Measurements from ENCODE around the gene SYCP3. TPM values are rescaled to one million over a fixed set of nuclear protein-coding genes. Genes with fewer than 3 reads are reported as not detected.
A peak's percentile ranks its signal among the peaks of the same experiment; 100 is the strongest.

SYCP3 gene
- total and polyA plus RNA-seq, 5 donors from 2014 or later = 0.03 to 0.27 (median 0.23) TPM; not detected in 2

DNA sequence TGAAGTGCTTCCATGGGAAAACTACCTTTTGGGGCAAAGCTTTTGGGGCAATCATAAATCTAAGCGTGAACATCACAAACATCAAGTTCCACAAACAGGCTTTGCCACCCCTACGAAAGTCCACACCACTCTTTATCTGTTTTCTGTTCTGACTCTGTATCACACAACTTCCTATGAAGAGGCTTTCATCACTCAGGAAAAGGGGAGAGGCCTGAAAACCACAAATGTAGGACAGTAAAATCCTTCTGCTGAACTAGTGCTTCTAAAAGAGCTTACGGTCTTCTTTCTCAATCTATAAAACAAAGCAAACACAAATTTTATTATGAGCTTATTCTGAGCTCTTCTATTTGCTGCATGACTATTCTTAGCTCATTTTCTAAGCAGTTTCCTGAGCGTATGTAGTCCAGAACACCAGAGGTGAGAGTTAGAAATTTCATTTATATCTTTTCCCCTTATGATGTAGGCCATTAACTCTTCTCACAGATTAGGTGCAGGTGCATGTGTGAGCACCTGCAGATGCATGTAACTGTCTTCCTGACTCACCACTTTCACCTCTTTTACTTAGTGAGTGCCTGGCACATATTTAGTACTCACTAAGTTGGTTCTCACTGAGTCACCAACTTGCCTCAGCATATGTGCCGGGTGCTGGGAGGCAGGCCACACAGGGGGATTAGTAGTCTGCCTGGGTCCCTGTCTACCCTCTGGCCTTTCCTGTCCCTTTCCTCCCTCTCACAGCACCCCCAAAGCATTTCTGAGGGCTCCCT is 32.9 kb upstream of the SYCP3 start:
- Histone ChIP-seq H3K4me1 (ENCODE audit: control insufficient read depth, insufficient read depth, low read length, poor library complexity, severe bottlenecking) (no peaks in the 10 kb centered on the region), H3K36me3 (ENCODE audit: control insufficient read depth, insufficient read depth, low read length) (peaks cover 37% of the 10 kb centered on the region), H3K27me3 (ENCODE audit: control insufficient read depth, insufficient read depth, low read length) (no peaks in the 10 kb centered on the region), H3K27ac (ENCODE audit: insufficient read depth, low read length, poor library complexity, severe bottlenecking) (no peak overlapping the region), H3K4me3 (ENCODE audit: low read depth, low read length) (no peak overlapping the region), H3K9me3 (ENCODE audit: control insufficient read depth in 2 of 2, low read length in 2 of 2) (no peaks in the 10 kb centered on the region)
- Mint-ChIP-seq H3K4me1 (peaks cover 0 to 11% (median 4%) of the 10 kb centered on the region in 4 donors), H3K4me3 (no peak overlapping the region), H3K9me3 (no peaks in the 10 kb centered on the region), H3K27me3 (no peaks in the 10 kb centered on the region), H3K36me3 (peaks cover 20% of the 10 kb centered on the region), H3K27ac (peak overlapping the region in 1 of 3 donors; percentile 23)
- DNase-seq (no peak), ATAC-seq (ENCODE audit: low read depth in 2 of 2) (no peak)

DNA sequence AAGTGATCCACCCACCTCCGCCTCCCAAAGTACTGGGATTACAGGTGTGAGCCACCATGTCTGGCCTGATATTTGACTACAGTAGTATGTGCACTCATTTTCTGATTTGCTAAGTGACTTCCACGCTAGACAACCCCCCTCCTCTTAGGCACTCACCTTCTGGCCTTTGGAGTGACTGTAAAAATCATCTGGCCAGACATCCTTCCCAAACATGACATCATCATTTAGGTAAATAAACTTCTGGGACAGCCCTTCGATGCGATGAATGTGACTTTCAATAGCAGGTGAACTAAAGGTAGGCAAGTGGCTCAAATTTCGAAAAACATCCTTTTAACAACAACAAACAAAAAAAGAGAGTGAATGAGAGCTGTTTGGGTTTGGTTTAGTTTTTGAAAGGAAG is 30.6 kb upstream of the SYCP3 start:
- Histone ChIP-seq H3K4me1 (ENCODE audit: control insufficient read depth, insufficient read depth, low read length, poor library complexity, severe bottlenecking) (no peaks in the 10 kb centered on the region), H3K36me3 (ENCODE audit: control insufficient read depth, insufficient read depth, low read length) (peaks cover 38% of the 10 kb centered on the region), H3K27me3 (ENCODE audit: control insufficient read depth, insufficient read depth, low read length) (no peaks in the 10 kb centered on the region), H3K9me3 (ENCODE audit: control insufficient read depth in 2 of 2, low read length in 2 of 2) (no peaks in the 10 kb centered on the region), H3K27ac (ENCODE audit: insufficient read depth, low read length, poor library complexity, severe bottlenecking) (no peak overlapping the region), H3K4me3 (ENCODE audit: low read depth, low read length) (no peak overlapping the region)
- Mint-ChIP-seq H3K4me3 (no peak overlapping the region), H3K4me1 (peaks cover 0 to 8% (median 4%) of the 10 kb centered on the region in 4 donors), H3K9me3 (no peaks in the 10 kb centered on the region), H3K27ac (no peak overlapping the region), H3K36me3 (peaks cover 19% of the 10 kb centered on the region), H3K27me3 (no peaks in the 10 kb centered on the region)
- ATAC-seq (ENCODE audit: low read depth in 2 of 2) (no peak), DNase-seq (no peak)

DNA sequence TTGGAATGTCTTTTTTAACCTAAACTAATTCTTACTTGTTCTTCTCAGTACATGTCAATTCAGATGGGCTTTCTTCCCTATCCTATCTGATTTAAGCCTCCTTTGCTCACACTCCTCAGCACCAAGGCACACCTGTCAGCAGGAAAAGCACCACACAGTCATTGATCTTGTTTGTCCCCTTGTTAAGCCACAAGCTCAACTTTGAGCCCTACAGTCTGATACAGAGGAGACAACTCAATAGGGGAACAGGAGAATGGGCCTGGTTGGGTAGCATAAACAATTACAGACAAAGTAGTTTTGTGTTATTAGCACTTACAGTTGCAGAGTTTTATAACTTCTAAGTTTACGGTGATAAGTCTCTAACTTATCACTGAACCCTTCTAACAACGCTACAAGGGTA is 29.5 kb upstream of the SYCP3 start:
- H3K4me1 ChIP-seq (ENCODE audit: control insufficient read depth, insufficient read depth, low read length, poor library complexity, severe bottlenecking) = no peaks in the 10 kb centered on the region
- H3K4me3 ChIP-seq (ENCODE audit: low read depth, low read length) = no peak overlapping the region
- Mint-ChIP-seq H3K36me3 (peaks cover 26% of the 10 kb centered on the region), H3K27me3 (no peaks in the 10 kb centered on the region), H3K4me1 (peaks cover 0 to 11% (median 4%) of the 10 kb centered on the region in 4 donors), H3K27ac (peak overlapping the region in 1 of 3 donors; percentile 20), H3K9me3 (no peaks in the 10 kb centered on the region), H3K4me3 (no peak overlapping the region)
- no peak for ATAC-seq (ENCODE audit: low read depth in 2 of 2)
- DNase-seq = no peak
- no peak overlapping the region for H3K27ac ChIP-seq (ENCODE audit: insufficient read depth, low read length, poor library complexity, severe bottlenecking)
- H3K9me3 ChIP-seq (ENCODE audit: control insufficient read depth in 2 of 2, low read length in 2 of 2) = no peaks in the 10 kb centered on the region
- no peaks in the 10 kb centered on the region for H3K27me3 ChIP-seq (ENCODE audit: control insufficient read depth, insufficient read depth, low read length)
- H3K36me3 ChIP-seq (ENCODE audit: control insufficient read depth, insufficient read depth, low read length) = peaks cover 44% of the 10 kb centered on the region

GRCh38 chr12:101767537-101767936 is 28.3 kb upstream of the SYCP3 start:
- H3K27ac ChIP-seq (ENCODE audit: insufficient read depth, low read length, poor library complexity, severe bottlenecking) = no peak overlapping the region
- Mint-ChIP-seq H3K9me3 (no peaks in the 10 kb centered on the region), H3K36me3 (peaks cover 30% of the 10 kb centered on the region), H3K4me3 (no peak overlapping the region), H3K27me3 (no peaks in the 10 kb centered on the region), H3K27ac (peak overlapping the region in 1 of 3 donors; percentile 18), H3K4me1 (peaks cover 0 to 5% (median 0%) of the 10 kb centered on the region in 4 donors)
- no peak for ATAC-seq (ENCODE audit: low read depth in 2 of 2)
- no peaks in the 10 kb centered on the region for H3K4me1 ChIP-seq (ENCODE audit: control insufficient read depth, insufficient read depth, low read length, poor library complexity, severe bottlenecking)
- no peaks in the 10 kb centered on the region for H3K9me3 ChIP-seq (ENCODE audit: control insufficient read depth in 2 of 2, low read length in 2 of 2)
- no peak for DNase-seq
- H3K27me3 ChIP-seq (ENCODE audit: control insufficient read depth, insufficient read depth, low read length) = no peaks in the 10 kb centered on the region
- H3K4me3 ChIP-seq (ENCODE audit: low read depth, low read length) = no peak overlapping the region
- peaks cover 47% of the 10 kb centered on the region for H3K36me3 ChIP-seq (ENCODE audit: control insufficient read depth, insufficient read depth, low read length)

DNA sequence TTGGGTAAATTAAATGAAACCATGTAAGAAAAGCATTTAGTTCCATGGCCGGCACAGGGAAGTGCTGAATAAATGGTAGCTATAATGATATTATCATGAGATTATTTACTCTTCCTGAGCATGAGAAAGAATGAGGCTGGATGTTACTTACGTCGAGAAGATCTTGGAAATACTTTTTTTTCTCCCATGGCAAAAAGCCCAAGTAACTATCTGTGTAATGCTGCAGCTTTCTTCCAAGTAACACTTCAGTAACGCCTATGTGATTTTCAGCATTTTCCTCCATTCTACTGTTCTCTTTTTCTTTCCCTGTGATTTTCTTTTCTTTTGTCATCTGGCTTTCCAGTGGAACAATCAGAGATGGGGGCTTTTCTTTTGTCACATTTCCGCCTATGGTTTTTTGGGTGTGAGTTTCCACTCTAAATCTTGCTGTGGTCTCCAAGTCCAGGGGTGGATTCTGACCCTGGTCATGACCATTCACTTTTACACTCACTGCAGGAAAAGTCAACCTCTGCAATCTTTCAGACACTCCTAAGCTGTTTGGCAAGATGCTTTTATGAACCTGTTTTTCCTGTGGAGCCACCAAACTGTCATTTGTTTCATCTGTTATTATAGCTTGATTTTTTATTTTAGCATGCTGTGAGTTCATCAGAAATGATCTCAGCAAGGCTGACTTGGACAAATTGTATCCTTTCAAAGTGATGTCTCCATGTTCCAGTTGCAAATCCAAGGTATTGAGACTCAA is 25.0 kb upstream of the SYCP3 start:
- no peaks in the 10 kb centered on the region for H3K27me3 Mint-ChIP-seq
- peak overlapping the region in 1 of 3 donors; percentile 27 for H3K27ac Mint-ChIP-seq
- H3K4me1 ChIP-seq (ENCODE audit: control insufficient read depth, insufficient read depth, low read length, poor library complexity, severe bottlenecking) = no peaks in the 10 kb centered on the region
- peaks cover 0 to 5% (median 0%) of the 10 kb centered on the region in 4 donors for H3K4me1 Mint-ChIP-seq
- peaks cover 31% of the 10 kb centered on the region for H3K36me3 Mint-ChIP-seq
- H3K4me3 ChIP-seq (ENCODE audit: low read depth, low read length) = no peak overlapping the region
- no peaks in the 10 kb centered on the region for H3K27me3 ChIP-seq (ENCODE audit: control insufficient read depth, insufficient read depth, low read length)
- peaks cover 47% of the 10 kb centered on the region for H3K36me3 ChIP-seq (ENCODE audit: control insufficient read depth, insufficient read depth, low read length)
- no peak for ATAC-seq (ENCODE audit: low read depth in 2 of 2)
- H3K27ac ChIP-seq (ENCODE audit: insufficient read depth, low read length, poor library complexity, severe bottlenecking) = no peak overlapping the region
- no peak for DNase-seq
- no peaks in the 10 kb centered on the region for H3K9me3 Mint-ChIP-seq
- no peak overlapping the region for H3K4me3 Mint-ChIP-seq
- no peaks in the 10 kb centered on the region for H3K9me3 ChIP-seq (ENCODE audit: control insufficient read depth in 2 of 2, low read length in 2 of 2)

- H3K27ac ChIP-seq (ENCODE audit: insufficient read depth, low read length, poor library complexity, severe bottlenecking) = no peak overlapping the region
- no peaks in the 10 kb centered on the region for H3K9me3 ChIP-seq (ENCODE audit: control insufficient read depth in 2 of 2, low read length in 2 of 2)
- no peaks in the 10 kb centered on the region for H3K27me3 Mint-ChIP-seq
- peaks cover 0 to 3% (median 0%) of the 10 kb centered on the region in 4 donors for H3K4me1 Mint-ChIP-seq
- no peak for DNase-seq
- no peaks in the 10 kb centered on the region for H3K27me3 ChIP-seq (ENCODE audit: control insufficient read depth, insufficient read depth, low read length)
- H3K36me3 ChIP-seq (ENCODE audit: control insufficient read depth, insufficient read depth, low read length) = peaks cover 46% of the 10 kb centered on the region
- H3K4me3 ChIP-seq (ENCODE audit: low read depth, low read length) = no peak overlapping the region
- H3K9me3 Mint-ChIP-seq = no peaks in the 10 kb centered on the region
- peak overlapping the region in 1 of 3 donors; percentile 27 for H3K27ac Mint-ChIP-seq
- no peak overlapping the region for H3K4me3 Mint-ChIP-seq
- H3K36me3 Mint-ChIP-seq = peaks cover 31% of the 10 kb centered on the region
- ATAC-seq (ENCODE audit: low read depth in 2 of 2) = no peak
- H3K4me1 ChIP-seq (ENCODE audit: control insufficient read depth, insufficient read depth, low read length, poor library complexity, severe bottlenecking) = no peaks in the 10 kb centered on the region
Observed at GRCh38 chr12:101763246-101763931, 24.1 kb upstream of the SYCP3 start.

DNA sequence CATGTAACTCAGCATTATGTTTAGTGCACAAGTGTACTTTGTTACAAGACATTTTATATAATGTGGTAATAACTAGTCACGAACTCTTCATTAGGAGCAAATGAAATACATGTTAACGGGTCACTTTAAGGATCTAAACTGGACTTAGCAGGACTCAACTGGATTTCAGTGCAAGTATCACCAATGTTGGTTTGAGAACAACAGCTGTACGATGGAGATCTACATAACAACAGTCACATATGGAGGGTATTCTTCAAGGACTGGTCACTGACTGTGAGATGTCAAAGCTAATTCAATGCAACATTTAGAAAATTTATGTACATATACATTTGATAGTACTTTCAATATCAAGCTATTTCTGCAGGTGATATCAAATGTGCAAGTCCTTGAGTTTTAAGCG is 22.5 kb upstream of the SYCP3 start:
- no peaks in the 10 kb centered on the region for H3K27me3 Mint-ChIP-seq
- DNase-seq = no peak
- ATAC-seq (ENCODE audit: low read depth in 2 of 2) = no peak
- Histone ChIP-seq H3K36me3 (ENCODE audit: control insufficient read depth, insufficient read depth, low read length) (peaks cover 44% of the 10 kb centered on the region), H3K4me1 (ENCODE audit: control insufficient read depth, insufficient read depth, low read length, poor library complexity, severe bottlenecking) (no peaks in the 10 kb centered on the region), H3K9me3 (ENCODE audit: control insufficient read depth in 2 of 2, low read length in 2 of 2) (no peaks in the 10 kb centered on the region), H3K27me3 (ENCODE audit: control insufficient read depth, insufficient read depth, low read length) (no peaks in the 10 kb centered on the region), H3K27ac (ENCODE audit: insufficient read depth, low read length, poor library complexity, severe bottlenecking) (no peak overlapping the region), H3K4me3 (ENCODE audit: low read depth, low read length) (no peak overlapping the region)
- peaks cover 32% of the 10 kb centered on the region for H3K36me3 Mint-ChIP-seq
- H3K9me3 Mint-ChIP-seq = no peaks in the 10 kb centered on the region
- H3K4me3 Mint-ChIP-seq = no peak overlapping the region
- H3K27ac Mint-ChIP-seq = no peak overlapping the region
- H3K4me1 Mint-ChIP-seq = peaks cover 0 to 3% (median 1%) of the 10 kb centered on the region in 4 donors

All from CD4-positive, CD25-positive, alpha-beta regulatory T cell (primary cell).